T-helper 1 cell treated with Interleukin-12 subunit alpha and Interleukin-12 subunit beta and Interleukin-4 antibody, amounts not matched to agents 30 μg/mL and 1 μg/mL, for 36 hours (primary cell): ENCODE results near the gene VPS54.
"Not testable (repeated sequence)": the region's sequence is repeated elsewhere in the genome, so short reads cannot be mapped to it uniquely, and the experiment has no call there.

Source experiments
- H3K27ac Mint-ChIP-seq: one replicate; pipeline ENCODE4 v1.8.0; 2021; ENCODE audit warnings: mild to moderate bottlenecking, mixed read lengths
- H3K27me3 Mint-ChIP-seq: one replicate; pipeline ENCODE4 v1.8.0; 2021; ENCODE audit warnings: low read depth, mixed read lengths
- H3K36me3 Mint-ChIP-seq: one replicate; pipeline ENCODE4 v1.8.0; 2021; ENCODE audit warnings: low read depth, mixed read lengths
- H3K4me1 Mint-ChIP-seq: one replicate; pipeline ENCODE4 v1.8.0; 2021; ENCODE audit warnings: low read depth, mixed read lengths
- H3K4me3 Mint-ChIP-seq: one replicate; pipeline ENCODE4 v1.8.0; 2021; ENCODE audit warnings: mild to moderate bottlenecking, moderate library complexity, mixed read lengths
- H3K9me3 Mint-ChIP-seq: one replicate; pipeline ENCODE4 v1.8.0; 2021; ENCODE audit warnings: mixed read lengths

VPS54 gene

GRCh38 chr2:63847571-63847970 lies 171.7 kb downstream of the VPS54 start:
- peaks cover 28% of the 10 kb centered on the region for H3K36me3 Mint-ChIP-seq
- H3K4me3 Mint-ChIP-seq, H3K9me3 Mint-ChIP-seq, H3K27me3 Mint-ChIP-seq, H3K27ac Mint-ChIP-seq: not testable (repeated sequence)
- H3K4me1 Mint-ChIP-seq: peaks cover 58% of the 10 kb centered on the region

DNA sequence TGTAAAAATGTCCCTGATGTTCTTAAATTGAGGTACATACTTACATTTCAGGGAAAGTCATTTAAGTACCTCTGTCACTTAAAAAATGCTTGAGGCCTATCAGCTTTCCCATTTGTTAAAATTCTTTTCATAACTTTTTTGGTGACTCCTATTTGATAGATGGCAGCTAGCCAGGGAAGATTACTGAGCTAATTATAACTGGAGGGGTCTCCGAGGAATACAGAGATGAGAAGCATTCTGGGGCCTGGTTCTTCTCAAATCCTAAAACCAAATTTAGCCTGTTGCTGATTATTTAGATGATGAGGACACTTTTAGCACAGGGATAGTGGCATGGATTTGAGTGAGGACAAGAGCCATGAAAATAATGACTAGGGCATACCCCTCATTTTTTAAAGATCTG lies 172.7 kb downstream of the VPS54 start:
- Mint-ChIP-seq H3K9me3 (peaks cover 6% of the 10 kb centered on the region), H3K36me3 (peaks cover 28% of the 10 kb centered on the region), H3K4me3 (no peak overlapping the region), H3K27me3 (no peaks in the 10 kb centered on the region), H3K27ac (no peak overlapping the region), H3K4me1 (peaks cover 54% of the 10 kb centered on the region)

DNA sequence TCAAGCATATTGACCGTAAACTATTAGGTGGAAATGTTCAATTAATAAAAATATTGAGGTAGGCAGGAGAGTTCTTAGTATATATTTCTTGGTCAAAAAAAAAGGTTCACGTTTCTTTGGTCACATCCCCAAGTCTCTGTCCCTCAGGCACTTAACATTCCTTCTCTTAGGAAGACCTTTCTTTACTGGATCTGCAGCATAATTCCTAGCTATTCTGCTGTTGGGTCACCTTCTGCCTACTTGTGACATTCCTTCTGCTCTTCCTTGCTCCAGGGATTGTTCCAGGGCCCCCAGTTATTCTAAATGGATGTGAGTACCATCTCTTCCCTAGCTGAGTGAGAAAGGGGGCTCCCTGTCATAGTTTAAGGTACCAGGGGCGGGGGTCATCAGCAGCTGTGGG lies 173.4 kb downstream of the VPS54 start:
- Mint-ChIP-seq H3K27ac (no peak overlapping the region), H3K36me3 (peaks cover 24% of the 10 kb centered on the region), H3K9me3 (peaks cover 6% of the 10 kb centered on the region)

DNA sequence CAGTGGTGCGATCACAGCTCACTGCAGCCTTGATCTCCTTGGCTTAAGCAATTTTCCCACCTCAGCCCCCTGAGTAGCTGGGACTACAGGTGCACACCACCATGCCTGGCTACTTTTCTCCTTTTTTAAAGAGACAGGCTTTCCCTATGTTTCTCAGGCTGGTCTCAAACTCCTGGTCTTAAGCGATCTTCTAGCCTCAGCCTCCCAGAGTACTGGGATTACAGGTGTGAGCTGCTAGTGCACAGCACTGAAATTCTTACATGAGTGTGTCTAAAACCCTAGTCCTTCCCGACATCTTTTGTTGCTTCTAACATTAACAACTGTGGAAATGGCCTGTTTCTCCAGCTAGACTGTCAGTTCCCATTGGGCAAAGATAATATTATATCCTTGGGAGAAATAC lies 174.6 kb downstream of the VPS54 start:
- H3K4me3 Mint-ChIP-seq: no peak overlapping the region
- H3K4me1 Mint-ChIP-seq: peaks cover 56% of the 10 kb centered on the region
- peaks cover 24% of the 10 kb centered on the region for H3K36me3 Mint-ChIP-seq
- H3K27ac Mint-ChIP-seq: no peak overlapping the region
- peaks cover 6% of the 10 kb centered on the region for H3K9me3 Mint-ChIP-seq
- H3K27me3 Mint-ChIP-seq: peaks cover 3% of the 10 kb centered on the region

More for the DNA sequence above, 173.4 kb downstream of the VPS54 start:
- Mint-ChIP-seq H3K4me1 (peaks cover 50% of the 10 kb centered on the region), H3K4me3 (no peak overlapping the region), H3K27me3 (no peaks in the 10 kb centered on the region)

- Mint-ChIP-seq H3K36me3 (peaks cover 20% of the 10 kb centered on the region), H3K4me3 (peak overlapping the region; percentile 75), H3K4me1 (peaks cover 51% of the 10 kb centered on the region)
Measured at GRCh38 chr2:63843791-63844190, 175.4 kb downstream of the VPS54 start.

DNA sequence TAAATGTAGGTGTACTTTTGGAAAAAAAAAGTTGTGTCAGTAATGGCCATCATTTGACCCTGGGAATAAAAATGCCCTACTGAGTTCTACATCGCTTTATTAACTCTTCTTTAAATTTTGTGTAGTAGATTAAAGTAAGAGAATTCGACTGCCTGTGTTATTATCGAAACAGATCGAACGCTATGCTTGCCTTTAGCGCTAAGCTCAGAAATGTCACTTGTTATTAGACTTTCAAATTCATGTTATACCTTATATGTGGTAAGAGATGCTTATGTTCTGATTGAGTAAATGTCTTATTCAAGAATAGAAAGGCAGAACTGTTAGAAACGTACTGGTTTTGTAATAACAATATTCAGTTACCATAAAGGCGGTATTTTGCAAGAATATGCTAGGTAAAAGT lies 176.1 kb downstream of the VPS54 start:
- H3K9me3 Mint-ChIP-seq: peaks cover 6% of the 10 kb centered on the region
- peaks cover 20% of the 10 kb centered on the region for H3K36me3 Mint-ChIP-seq
- peaks cover 51% of the 10 kb centered on the region for H3K4me1 Mint-ChIP-seq
- peaks cover 5% of the 10 kb centered on the region for H3K27me3 Mint-ChIP-seq
- H3K27ac Mint-ChIP-seq: peak overlapping the region; percentile 82
- H3K4me3 Mint-ChIP-seq: peak overlapping the region; percentile 97

More at GRCh38 chr2:63843791-63844190, 175.4 kb downstream of the VPS54 start:
- peaks cover 5% of the 10 kb centered on the region for H3K27me3 Mint-ChIP-seq
- H3K27ac Mint-ChIP-seq: no peak overlapping the region
- H3K9me3 Mint-ChIP-seq: peaks cover 6% of the 10 kb centered on the region

DNA sequence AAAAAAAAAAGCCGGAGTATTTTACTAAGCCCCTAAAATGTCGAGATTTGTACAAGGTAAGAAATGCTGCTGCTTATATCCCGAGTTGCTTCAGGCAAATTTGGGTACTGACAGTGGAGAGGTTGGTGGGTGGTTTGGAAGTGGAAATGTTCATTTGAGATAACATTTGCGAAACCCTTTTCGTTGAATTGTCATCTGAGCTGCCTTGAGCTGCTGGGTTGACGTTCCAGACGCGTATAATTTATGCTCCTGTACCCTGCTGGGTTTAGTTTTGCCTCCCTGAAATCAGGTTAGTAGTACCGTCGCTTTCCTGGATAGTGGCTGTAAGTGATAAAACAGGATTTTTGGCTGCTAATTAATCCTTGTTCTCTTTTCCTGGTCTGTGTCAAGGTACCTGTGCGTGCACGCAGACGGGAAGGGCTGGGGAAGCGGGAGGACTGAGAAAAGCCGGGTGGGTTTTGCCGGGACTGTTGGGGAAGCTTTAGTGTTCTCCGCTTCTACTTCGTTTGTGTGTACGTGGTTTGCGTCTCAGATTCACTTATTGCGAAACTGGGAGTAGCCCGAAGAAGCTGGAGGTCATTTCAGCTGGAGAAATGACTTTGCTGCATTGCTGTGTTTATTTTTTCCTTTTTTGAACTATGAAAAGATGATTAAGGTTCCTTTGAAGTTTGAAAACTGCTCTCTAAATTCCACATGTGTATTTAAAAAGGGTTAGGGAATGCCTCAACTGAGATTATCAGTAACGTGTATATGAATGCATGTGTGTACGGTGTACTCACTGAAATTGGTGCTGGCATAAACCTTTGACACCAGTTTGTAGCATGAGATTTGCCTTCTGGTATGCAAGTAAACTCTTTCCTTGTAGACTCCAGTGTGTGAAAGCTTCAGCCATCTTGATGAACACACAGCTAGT lies 176.8 kb downstream of the VPS54 start:
- Mint-ChIP-seq H3K36me3 (peaks cover 13% of the 10 kb centered on the region), H3K9me3 (peaks cover 3% of the 10 kb centered on the region), H3K4me3 (peak overlapping the region; percentile 97), H3K4me1 (peaks cover 48% of the 10 kb centered on the region), H3K27ac (peak overlapping the region; percentile 82), H3K27me3 (peaks cover 5% of the 10 kb centered on the region)
